PC-3 (cell line): ENCODE data around the gene TMTC2. TPM values are rescaled to one million over a fixed set of nuclear protein-coding genes. Genes with fewer than 3 reads are reported as not detected.

Source experiments
- ATAC-seq: fragments of 200-7000 bp; cut with Tn5 transposase; 2 replicates; pipeline ENCODE4 v1.9.1; 2020; ENCODE audit warnings: mild to moderate bottlenecking, moderate library complexity
- BruUV-seq: library from RNA; stranded (reverse); fragments of 400-500 nt; replicated peaks from 2 replicates; lab custom pipeline; 2021; lab: Mats Ljungman, UMichigan
- CTCF ChIA-PET: fragments of 300-600 bp; sonication (Branson Sonifier 250); formaldehyde crosslinking; loops from one replicate; lab custom pipeline; 2022; ENCODE audit warnings: antibody characterized with exemption; lab: Charles Lee
- POLR2A ChIA-PET: fragments of 300-600 bp; sonication (Branson Sonifier 250); formaldehyde crosslinking; loops from one replicate; lab custom pipeline; 2022; ENCODE audit warnings: antibody characterized with exemption; ENCODE audit not compliant: unreplicated experiment; lab: Charles Lee
- DNase-seq: peaks from one replicate; pipeline ENCODE4 v3.0.0-alpha.2; 2015
- H2AFZ ChIP-seq: fragments of 300-600 bp; sonication (generic); 2 replicates; pipeline ENCODE4 v1.6.0; 2016; ENCODE audit warnings: antibody characterized with exemption, low read length
- H3F3A ChIP-seq: fragments of 300-600 bp; sonication (generic); one replicate; pipeline ENCODE4 v1.6.0; 2017; ENCODE audit warnings: antibody characterized with exemption, low read length, control low read depth, mild to moderate bottlenecking; ENCODE audit not compliant: unreplicated experiment
- H3K27ac ChIP-seq: fragments of 300-600 bp; sonication (generic); 2 replicates; pipeline ENCODE4 v1.5.1; 2016; ENCODE audit warnings: mild to moderate bottlenecking, low read length
- H3K27me3 ChIP-seq: fragments of 300-600 bp; sonication (generic); 2 replicates; pipeline ENCODE4 v1.6.1; 2016; ENCODE audit warnings: low read length, mixed read lengths
- H3K36me3 ChIP-seq: fragments of 300-600 bp; sonication (generic); 2 replicates; pipeline ENCODE4 v1.6.1; 2016; ENCODE audit warnings: low read depth, mixed run types, low read length, mixed read lengths
- H3K4me1 ChIP-seq: fragments of 300-600 bp; sonication (generic); 2 replicates; pipeline ENCODE4 v1.5.1; 2016; ENCODE audit warnings: low read length; ENCODE audit not compliant: insufficient read depth
- H3K4me2 ChIP-seq: fragments of 300-600 bp; sonication (generic); 2 replicates; pipeline ENCODE4 v1.6.0; 2016; ENCODE audit warnings: low read length
- H3K4me3 ChIP-seq: fragments of 300-600 bp; sonication (generic); 2 replicates; pipeline ENCODE4 v1.5.1; 2016; ENCODE audit warnings: mild to moderate bottlenecking, low read length, mixed read lengths
- H3K79me2 ChIP-seq: fragments of 300-600 bp; sonication (generic); 2 replicates; pipeline ENCODE4 v1.6.1; 2017; ENCODE audit warnings: low read length, mixed read lengths
- H3K9ac ChIP-seq: fragments of 300-600 bp; sonication (generic); 2 replicates; pipeline ENCODE4 v1.6.0; 2016; ENCODE audit warnings: mild to moderate bottlenecking, low read length
- H3K9me2 ChIP-seq: fragments of 300-600 bp; sonication (generic); replicated peaks from 2 replicates; pipeline ENCODE4 v1.6.1; 2016; ENCODE audit warnings: mixed run types, low read length, mixed read lengths
- H3K9me3 ChIP-seq: fragments of 300-600 bp; sonication (generic); 2 replicates; pipeline ENCODE4 v1.6.1; 2016; ENCODE audit warnings: low read length, mixed read lengths
- H4K20me1 ChIP-seq: fragments of 300-600 bp; sonication (generic); 2 replicates; pipeline ENCODE4 v1.6.1; 2016; ENCODE audit warnings: low read length, mixed read lengths
- CTCF ChIP-seq: fragments of 300-600 bp; sonication (generic); conservative IDR thresholded peaks from 2 replicates; pipeline ENCODE4 v1.5.1; 2017; ENCODE audit warnings: antibody characterized with exemption, low read depth, mild to moderate bottlenecking, low read length
- EZH2 ChIP-seq: fragments of 300-600 bp; sonication (generic); IDR thresholded peaks from one replicate; pipeline ENCODE4 v1.6.1; 2017; ENCODE audit warnings: antibody characterized with exemption, mild to moderate bottlenecking, low read length; ENCODE audit not compliant: unreplicated experiment
- EZH2phosphoT487 ChIP-seq: fragments of 300-600 bp; sonication (generic); IDR thresholded peaks from 2 replicates; pipeline ENCODE4 v1.6.1; 2018; ENCODE audit warnings: mild to moderate bottlenecking, antibody characterized with exemption, low read length, borderline replicate concordance
- intact Hi-C: fragments of 100-400 bp; cut with micrococcal nuclease; formaldehyde crosslinking; loops from 2 replicates; pipeline ENCODE4 v1.9.0; 2023
- total RNA-seq: library from RNA; depleted of rRNA; stranded (reverse); fragments of >200 nt; gene quantifications from 2 replicates; pipeline ENCODE4 v1.2.3, GENCODE V29; 2014

The TMTC2 gene
- total RNA-seq, 1 experiment from 2014 or later, result 10.7 TPM

- Histone ChIP-seq H3K9me3 (no peaks in the 10 kb centered on the region), H3K9ac (no peak overlapping the region), H3K36me3 (no peaks in the 10 kb centered on the region), H3K27ac (no peak overlapping the region), H3K4me2 (no peak overlapping the region), H3F3A (no peaks in the 10 kb centered on the region), H4K20me1 (no peaks in the 10 kb centered on the region), H2AFZ (no peak overlapping the region), H3K4me3 (no peak overlapping the region), H3K79me2 (no peaks in the 10 kb centered on the region), H3K9me2 (no peaks in the 10 kb centered on the region), H3K27me3 (no peaks in the 10 kb centered on the region), H3K4me1 (no peaks in the 10 kb centered on the region)
- no TSS peak for BruUV-seq
- intact Hi-C loops, result no loop called here
- ATAC-seq (no peak), DNase-seq (no peak)
- ChIA-PET CTCF (no interaction called here), POLR2A (no interaction called here)
- TF ChIP-seq EZH2phosphoT487 (no peak), CTCF (no peak), EZH2 (no peak)
Measured at GRCh38 chr12:82708061-82708879, 21.6 kb downstream of the TMTC2 start.

GRCh38 chr12:82709794-82710355 is 23.2 kb downstream of the TMTC2 start:
- Histone ChIP-seq H3K4me1 (no peaks in the 10 kb centered on the region), H2AFZ (no peak overlapping the region), H3K9me2 (no peaks in the 10 kb centered on the region), H3K27me3 (no peaks in the 10 kb centered on the region), H3K9me3 (no peaks in the 10 kb centered on the region), H3K9ac (no peak overlapping the region), H4K20me1 (no peaks in the 10 kb centered on the region), H3F3A (no peaks in the 10 kb centered on the region), H3K79me2 (no peaks in the 10 kb centered on the region), H3K4me2 (no peak overlapping the region), H3K4me3 (no peak overlapping the region), H3K27ac (no peak overlapping the region), H3K36me3 (no peaks in the 10 kb centered on the region; the same call in 1 of the 2 replicates)
- POLR2A ChIA-PET, result no interaction called here
- CTCF ChIA-PET, result no interaction called here
- no peak for DNase-seq
- BruUV-seq, result no TSS peak
- no peak for TF ChIP-seq EZH2
- TF ChIP-seq CTCF, result no peak
- TF ChIP-seq EZH2phosphoT487, result no peak
- intact Hi-C loops, result no loop called here
- no peak for ATAC-seq

GRCh38 chr12:82710741-82711140 is 24.0 kb downstream of the TMTC2 start:
- no peaks in the 10 kb centered on the region for H3K9me3 ChIP-seq
- intact Hi-C loops, result no loop called here
- H3K9ac ChIP-seq, result no peak overlapping the region
- ChIA-PET CTCF (no interaction called here), POLR2A (no interaction called here)
- BruUV-seq, result no TSS peak
- no peaks in the 10 kb centered on the region for H3K9me2 ChIP-seq
- H3K4me3 ChIP-seq, result no peak overlapping the region
- no peaks in the 10 kb centered on the region for H3F3A ChIP-seq
- H4K20me1 ChIP-seq, result no peaks in the 10 kb centered on the region
- H3K27me3 ChIP-seq, result no peaks in the 10 kb centered on the region
- no peaks in the 10 kb centered on the region for H3K4me1 ChIP-seq
- H3K27ac ChIP-seq, result no peak overlapping the region
- no peaks in the 10 kb centered on the region for H3K79me2 ChIP-seq
- ATAC-seq (no peak), DNase-seq (no peak)
- no peaks in the 10 kb centered on the region; the same call in 1 of the 2 replicates for H3K36me3 ChIP-seq
- no peak for TF ChIP-seq EZH2phosphoT487
- TF ChIP-seq EZH2, result no peak
- TF ChIP-seq CTCF, result no peak
- no peak overlapping the region for H3K4me2 ChIP-seq
- no peak overlapping the region for H2AFZ ChIP-seq
